SU-DHL-6 (cell line): ENCODE measurements around the gene ZNF710.

Source experiments
- H2AFZ ChIP-seq: fragments of 200-600 bp; sonication (generic); 2 replicates; pipeline ENCODE4 v1.6.1; 2014; ENCODE audit warnings: low read depth, mild to moderate bottlenecking, moderate library complexity, mixed read lengths, antibody characterized with exemption, low read length; ENCODE audit not compliant: severe bottlenecking
- H3F3A ChIP-seq: fragments of 200-600 bp; shearing (Covaris generic); 2 replicates; pipeline ENCODE4 v1.6.0; 2016; ENCODE audit warnings: antibody characterized with exemption, mild to moderate bottlenecking; ENCODE audit not compliant: insufficient read depth
- H3K27ac ChIP-seq: fragments of 200-600 bp; sonication (generic); 2 replicates; pipeline ENCODE4 v1.5.1; 2016; ENCODE audit warnings: low read depth, mild to moderate bottlenecking, low read length, moderate library complexity, mixed read lengths
- H3K27me3 ChIP-seq: fragments of 200-600 bp; sonication (generic), shearing (Covaris generic); 2 replicates; pipeline ENCODE4 v1.6.0; 2014; ENCODE audit warnings: mild to moderate bottlenecking, low read length
- H3K36me3 ChIP-seq: fragments of 200-600 bp; sonication (generic); 2 replicates; pipeline ENCODE4 v1.6.1; 2014; ENCODE audit warnings: mild to moderate bottlenecking, low read length, mixed read lengths
- H3K4me2 ChIP-seq: fragments of 300-600, 200-600 bp; shearing (Covaris generic), sonication (generic); 2 replicates; pipeline ENCODE4 v1.6.0; 2014; ENCODE audit warnings: low read length, low read depth, mild to moderate bottlenecking; ENCODE audit not compliant: poor library complexity, severe bottlenecking
- H3K4me3 ChIP-seq: fragments of 200-600 bp; sonication (generic); 2 replicates; pipeline ENCODE4 v1.5.1; 2014; ENCODE audit warnings: antibody characterized with exemption, low read length, mild to moderate bottlenecking, mixed read lengths; ENCODE audit not compliant: insufficient read depth, poor library complexity, severe bottlenecking
- H3K79me2 ChIP-seq: fragments of 200-600 bp; sonication (generic); 2 replicates; pipeline ENCODE4 v1.6.1; 2014; ENCODE audit warnings: mild to moderate bottlenecking, low read length, moderate library complexity; ENCODE audit not compliant: insufficient read depth
- H3K9ac ChIP-seq: fragments of 200-600 bp; sonication (generic); 2 replicates; pipeline ENCODE4 v1.7.0; 2014; ENCODE audit warnings: mild to moderate bottlenecking, low read length
- H3K9me2 ChIP-seq: fragments of 200-600 bp; sonication (generic); replicated peaks from 2 replicates; pipeline ENCODE4 v1.6.1; 2014; ENCODE audit warnings: low read length; ENCODE audit not compliant: insufficient read depth
- H3K9me3 ChIP-seq: fragments of 200-600 bp; sonication (generic); 2 replicates; pipeline ENCODE4 v1.6.1; 2014; ENCODE audit warnings: low read length, mixed read lengths; ENCODE audit not compliant: insufficient read depth
- H4K20me1 ChIP-seq: fragments of 200-600 bp; sonication (generic); 2 replicates; pipeline ENCODE4 v1.6.1; 2014; ENCODE audit warnings: low read depth, mild to moderate bottlenecking, antibody characterized with exemption, low read length, moderate library complexity, mixed read lengths
- CTCF ChIP-seq: fragments of 200-600 bp; sonication (generic); IDR thresholded peaks from one replicate; pipeline ENCODE4 v1.5.1; 2017; ENCODE audit warnings: antibody characterized with exemption, mild to moderate bottlenecking, low read length, moderate library complexity; ENCODE audit not compliant: insufficient read depth, poor library complexity, severe bottlenecking
- EZH2phosphoT487 ChIP-seq: fragments of 200-600 bp; sonication (generic), shearing (Covaris generic); conservative IDR thresholded peaks from 2 replicates; pipeline ENCODE4 v1.6.1; 2018; ENCODE audit warnings: mild to moderate bottlenecking, antibody characterized with exemption, low read length, moderate library complexity, mixed read lengths

Gene ZNF710

GRCh38 chr15:90082140-90082715 is 81.1 kb downstream of the ZNF710 start:
- Histone ChIP-seq H3K36me3 (no peaks in the 10 kb centered on the region), H3K4me2 (no peak overlapping the region), H2AFZ (no peak overlapping the region), H3K9ac (no peak overlapping the region), H3K27me3 (no peaks in the 10 kb centered on the region), H3K9me3 (no peaks in the 10 kb centered on the region), H3K79me2 (no peaks in the 10 kb centered on the region), H3K9me2 (no peaks in the 10 kb centered on the region), H3K27ac (no peak overlapping the region), H4K20me1 (no peaks in the 10 kb centered on the region), H3K4me3 (no peak overlapping the region), H3F3A (no peaks in the 10 kb centered on the region)
- no peak for TF ChIP-seq CTCF
- no peak for TF ChIP-seq EZH2phosphoT487

- no peaks in the 10 kb centered on the region for H3K36me3 ChIP-seq
- H3K79me2 ChIP-seq: no peaks in the 10 kb centered on the region
- no peaks in the 10 kb centered on the region for H3K9me2 ChIP-seq
- H3K9me3 ChIP-seq: no peaks in the 10 kb centered on the region
- no peak overlapping the region for H3K4me3 ChIP-seq
- H3K27me3 ChIP-seq: no peaks in the 10 kb centered on the region
- no peak overlapping the region for H3K9ac ChIP-seq
- H3K4me2 ChIP-seq: peak overlapping the region; percentile 39
- H3F3A ChIP-seq: no peaks in the 10 kb centered on the region
- H3K27ac ChIP-seq: peak overlapping the region; percentile 66
- TF ChIP-seq CTCF (no peak), EZH2phosphoT487 (no peak)
- no peaks in the 10 kb centered on the region for H4K20me1 ChIP-seq
- H2AFZ ChIP-seq: no peak overlapping the region
Observed at GRCh38 chr15:90083419-90083818, 82.3 kb downstream of the ZNF710 start.

GRCh38 chr15:90083954-90084607 is 83.0 kb downstream of the ZNF710 start:
- H3K9ac ChIP-seq: no peak overlapping the region; the same call in 1 of the 2 replicates
- no peak overlapping the region for H3K4me3 ChIP-seq
- no peak overlapping the region for H2AFZ ChIP-seq
- H3K27me3 ChIP-seq: no peaks in the 10 kb centered on the region
- no peak for TF ChIP-seq CTCF
- TF ChIP-seq EZH2phosphoT487: no peak
- no peaks in the 10 kb centered on the region for H3K9me3 ChIP-seq
- peak overlapping the region; percentile 39 for H3K4me2 ChIP-seq
- H3K36me3 ChIP-seq: no peaks in the 10 kb centered on the region
- H3K79me2 ChIP-seq: no peaks in the 10 kb centered on the region
- H3K9me2 ChIP-seq: no peaks in the 10 kb centered on the region
- H3F3A ChIP-seq: no peaks in the 10 kb centered on the region
- H3K27ac ChIP-seq: peak overlapping the region; percentile 66
- H4K20me1 ChIP-seq: no peaks in the 10 kb centered on the region
